ENCODE results near the gene COX7B2.

The COX7B2 gene

GRCh38 chr4:46839128-46839527 lies 69.9 kb downstream of the COX7B2 start:
- Mint-ChIP-seq H3K36me3 (no peaks in the 10 kb centered on the region), H3K4me3 (no peak overlapping the region), H3K9me3 (no peaks in the 10 kb centered on the region), H3K27ac (no peak overlapping the region), H3K4me1 (no peaks in the 10 kb centered on the region), H3K27me3 (no peaks in the 10 kb centered on the region)
- no peak for ATAC-seq

- no peak overlapping the region for H3K27ac Mint-ChIP-seq
- H3K4me3 Mint-ChIP-seq: no peak overlapping the region
- no peaks in the 10 kb centered on the region for H3K9me3 Mint-ChIP-seq
- H3K36me3 Mint-ChIP-seq: no peaks in the 10 kb centered on the region
- no peak for ATAC-seq
- H3K4me1 Mint-ChIP-seq: no peaks in the 10 kb centered on the region
- no peaks in the 10 kb centered on the region for H3K27me3 Mint-ChIP-seq
These were observed 71.4 kb downstream of the COX7B2 start for GRCh38 chr4:46837639-46838038.

- H3K9me3 Mint-ChIP-seq: no peaks in the 10 kb centered on the region
- no peak overlapping the region for H3K27ac Mint-ChIP-seq
These were observed 72.5 kb downstream of the COX7B2 start for GRCh38 chr4:46836584-46836983.

DNA sequence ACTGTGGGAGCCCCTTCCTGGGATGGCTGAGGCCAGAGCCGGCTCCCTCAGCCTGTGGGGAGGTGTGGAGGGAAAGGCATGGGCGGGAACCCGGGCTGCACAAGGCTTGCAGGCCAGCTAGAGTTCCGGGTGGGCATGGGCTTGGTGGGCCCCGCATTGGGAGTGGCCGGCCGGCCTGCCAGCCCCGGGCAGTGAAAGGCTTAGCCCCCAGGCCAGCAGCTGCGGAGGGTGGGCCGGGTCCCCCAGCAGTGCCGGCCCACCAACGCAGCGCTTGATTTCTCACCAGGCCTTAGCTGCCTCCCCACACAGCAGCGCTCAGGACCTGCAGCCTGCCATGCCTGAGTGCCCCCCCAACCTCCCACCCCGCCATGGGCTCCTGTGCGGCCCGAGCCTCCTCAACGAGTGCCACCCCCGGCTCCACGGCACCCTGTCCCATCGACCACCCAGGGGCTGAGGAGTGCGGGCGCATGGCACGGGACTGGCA lies 78.0 kb downstream of the COX7B2 start:
- ATAC-seq: no peak
- Mint-ChIP-seq H3K27me3 (no peaks in the 10 kb centered on the region), H3K27ac (no peak overlapping the region), H3K9me3 (no peaks in the 10 kb centered on the region), H3K4me1 (no peaks in the 10 kb centered on the region), H3K4me3 (no peak overlapping the region), H3K36me3 (no peaks in the 10 kb centered on the region)

More at GRCh38 chr4:46836584-46836983, 72.5 kb downstream of the COX7B2 start:
- no peak for ATAC-seq
- Mint-ChIP-seq H3K27me3 (no peaks in the 10 kb centered on the region), H3K4me3 (no peak overlapping the region), H3K4me1 (no peaks in the 10 kb centered on the region), H3K36me3 (no peaks in the 10 kb centered on the region)

DNA sequence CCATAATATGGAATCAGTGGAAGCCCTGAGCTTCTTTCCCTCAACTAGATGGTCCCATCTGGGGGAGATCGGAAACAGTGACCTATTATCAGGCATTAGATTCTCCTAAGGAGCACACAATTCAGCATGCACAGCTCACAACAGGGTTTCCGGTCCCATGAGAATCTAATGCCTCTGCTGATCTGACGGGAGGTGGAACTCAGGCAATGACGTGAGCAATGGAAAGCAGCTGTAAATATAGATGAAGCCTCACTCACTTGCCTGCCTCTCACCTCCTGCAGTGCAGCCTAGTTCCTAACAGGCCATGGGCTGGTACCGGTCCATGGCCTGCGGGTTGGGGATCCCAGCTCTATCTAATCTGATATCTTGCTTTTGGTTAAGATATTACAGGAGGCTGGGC lies 88.9 kb downstream of the COX7B2 start:
- H3K9me3 Mint-ChIP-seq: peaks cover 5% of the 10 kb centered on the region
- no peak for ATAC-seq
- no peak overlapping the region for H3K27ac Mint-ChIP-seq

DNA sequence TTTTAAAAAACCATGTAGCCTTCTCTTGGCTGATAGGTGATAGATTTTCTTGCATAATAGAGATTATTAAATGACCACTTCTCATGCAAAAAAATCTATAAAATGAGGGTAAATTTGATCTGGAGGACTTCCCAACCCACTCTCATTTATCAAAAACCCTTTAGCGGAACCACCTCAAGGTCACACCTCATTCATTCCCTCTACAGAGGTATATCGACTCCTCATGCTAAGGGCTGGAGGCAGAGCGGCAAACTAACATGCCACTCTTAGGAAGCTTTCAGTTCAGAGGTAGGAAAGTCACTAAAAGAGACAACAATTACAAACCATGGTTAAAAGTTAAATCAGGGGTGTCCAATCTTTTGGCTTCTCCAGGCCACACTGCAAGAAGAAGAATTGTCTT lies 90.0 kb downstream of the COX7B2 start:
- ATAC-seq: no peak
- H3K4me1 Mint-ChIP-seq: no peaks in the 10 kb centered on the region
- no peaks in the 10 kb centered on the region for H3K36me3 Mint-ChIP-seq
- H3K27me3 Mint-ChIP-seq: no peaks in the 10 kb centered on the region
- no peak overlapping the region for H3K27ac Mint-ChIP-seq
- H3K4me3 Mint-ChIP-seq: no peak overlapping the region
- H3K9me3 Mint-ChIP-seq: no peaks in the 10 kb centered on the region

More for the DNA sequence above, 88.9 kb downstream of the COX7B2 start:
- H3K36me3 Mint-ChIP-seq: no peaks in the 10 kb centered on the region
- no peaks in the 10 kb centered on the region for H3K4me1 Mint-ChIP-seq
- H3K4me3 Mint-ChIP-seq: no peak overlapping the region
- no peaks in the 10 kb centered on the region for H3K27me3 Mint-ChIP-seq

DNA sequence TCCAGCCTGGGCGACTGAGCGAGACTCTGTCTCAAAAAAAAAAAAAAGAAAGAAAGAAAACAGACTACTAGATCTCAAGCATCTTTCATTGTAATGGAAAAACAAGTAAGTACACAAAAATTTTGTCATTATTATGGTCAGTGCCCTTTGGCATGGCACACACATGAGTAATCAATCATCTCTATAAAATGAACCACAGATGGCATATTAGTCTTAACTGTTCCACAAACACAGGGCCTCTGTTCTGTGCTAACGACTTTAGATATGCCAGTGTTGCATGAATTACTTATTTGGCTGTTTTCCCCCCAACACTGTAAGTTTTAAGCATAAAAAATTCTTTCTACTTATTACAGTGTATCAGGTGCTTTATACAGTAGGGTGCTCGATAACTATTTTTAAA lies 90.4 kb downstream of the COX7B2 start:
- H3K36me3 Mint-ChIP-seq: no peaks in the 10 kb centered on the region
- no peak overlapping the region for H3K27ac Mint-ChIP-seq
- no peaks in the 10 kb centered on the region for H3K4me1 Mint-ChIP-seq
- H3K9me3 Mint-ChIP-seq: no peaks in the 10 kb centered on the region
- no peak for ATAC-seq
- H3K27me3 Mint-ChIP-seq: no peaks in the 10 kb centered on the region
- H3K4me3 Mint-ChIP-seq: no peak overlapping the region

GRCh38 chr4:46817806-46818205 lies 91.2 kb downstream of the COX7B2 start:
- H3K27me3 Mint-ChIP-seq: no peaks in the 10 kb centered on the region
- no peaks in the 10 kb centered on the region for H3K36me3 Mint-ChIP-seq
- no peaks in the 10 kb centered on the region for H3K9me3 Mint-ChIP-seq
- ATAC-seq: no peak
- no peak overlapping the region for H3K4me3 Mint-ChIP-seq
- H3K27ac Mint-ChIP-seq: no peak overlapping the region
- no peaks in the 10 kb centered on the region for H3K4me1 Mint-ChIP-seq

- Mint-ChIP-seq H3K9me3 (peaks cover 2% of the 10 kb centered on the region), H3K36me3 (no peaks in the 10 kb centered on the region), H3K4me1 (no peaks in the 10 kb centered on the region), H3K27me3 (no peaks in the 10 kb centered on the region), H3K4me3 (no peak overlapping the region), H3K27ac (no peak overlapping the region)
- peak; percentile 16 for ATAC-seq
These were observed 104.1 kb downstream of the COX7B2 start for GRCh38 chr4:46804781-46805413.

- H3K9me3 Mint-ChIP-seq: peaks cover 4% of the 10 kb centered on the region
- H3K36me3 Mint-ChIP-seq: no peaks in the 10 kb centered on the region
- no peak overlapping the region for H3K27ac Mint-ChIP-seq
- H3K27me3 Mint-ChIP-seq: no peaks in the 10 kb centered on the region
- no peak overlapping the region for H3K4me3 Mint-ChIP-seq
- no peak for ATAC-seq
- H3K4me1 Mint-ChIP-seq: no peaks in the 10 kb centered on the region
These were observed 116.0 kb downstream of the COX7B2 start for GRCh38 chr4:46793036-46793435.

DNA sequence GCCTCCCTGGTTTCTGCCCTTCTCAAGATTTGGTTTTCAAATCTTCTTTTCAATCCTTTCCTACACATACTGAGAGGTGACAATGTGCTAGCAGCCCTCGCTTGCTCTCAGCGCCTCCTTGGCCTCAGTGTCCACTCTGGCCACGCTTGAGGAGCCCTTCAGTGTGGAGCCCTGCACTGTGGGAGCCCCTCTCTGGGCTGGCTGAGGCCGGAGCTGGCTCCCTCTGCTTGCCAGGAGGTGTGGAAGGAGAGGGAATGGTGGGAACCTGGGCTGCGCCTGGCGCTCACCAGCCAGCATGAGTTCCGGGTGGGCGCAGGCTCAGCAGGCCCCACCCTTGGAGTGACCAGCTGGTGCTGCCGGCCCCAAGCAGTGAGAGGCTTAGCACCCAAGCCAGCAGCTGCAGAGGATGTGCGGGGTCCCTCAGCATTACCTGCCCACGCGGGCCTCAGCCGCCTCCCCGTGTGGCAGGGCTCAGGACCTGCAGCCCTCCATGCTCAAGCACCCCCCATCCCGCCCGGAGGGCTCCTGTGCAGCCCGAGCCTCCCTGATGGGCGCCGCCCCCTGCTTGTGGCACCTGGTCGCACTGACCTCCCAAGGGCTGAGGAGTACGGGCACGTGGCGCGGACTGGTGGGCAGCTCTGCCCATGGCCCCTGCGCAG lies 127.5 kb downstream of the COX7B2 start:
- Mint-ChIP-seq H3K9me3 (no peaks in the 10 kb centered on the region), H3K27ac (no peak overlapping the region), H3K4me3 (no peak overlapping the region), H3K4me1 (no peaks in the 10 kb centered on the region), H3K36me3 (no peaks in the 10 kb centered on the region), H3K27me3 (no peaks in the 10 kb centered on the region)
- peak; percentile 36 for ATAC-seq

- no peak overlapping the region for H3K4me3 Mint-ChIP-seq
- peak; percentile 20 for ATAC-seq
- H3K4me1 Mint-ChIP-seq: no peaks in the 10 kb centered on the region
- peaks cover 3% of the 10 kb centered on the region for H3K9me3 Mint-ChIP-seq
- H3K27me3 Mint-ChIP-seq: no peaks in the 10 kb centered on the region
- H3K36me3 Mint-ChIP-seq: no peaks in the 10 kb centered on the region
- H3K27ac Mint-ChIP-seq: no peak overlapping the region
These were observed 143.6 kb downstream of the COX7B2 start for GRCh38 chr4:46765465-46765864.

DNA sequence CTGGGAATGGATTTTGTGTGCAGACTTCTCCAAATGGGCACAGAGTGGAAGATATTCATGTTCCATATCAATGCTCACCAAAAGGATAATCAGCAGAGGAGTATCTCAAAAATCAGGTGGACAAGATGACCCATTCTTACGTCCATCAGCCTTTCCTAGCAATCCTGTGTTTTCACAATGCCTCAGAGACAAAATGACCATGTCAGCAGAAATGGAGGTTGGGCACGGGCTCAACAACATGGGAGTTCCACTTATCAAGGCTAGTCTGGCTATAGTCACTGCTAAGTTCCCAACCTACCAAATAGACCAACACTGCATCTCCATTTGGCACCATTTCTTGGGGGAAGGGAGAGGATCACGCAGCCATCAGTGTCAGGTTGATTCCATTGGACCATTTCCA lies 179.0 kb downstream of the COX7B2 start:
- H3K9me3 Mint-ChIP-seq: peaks cover 2% of the 10 kb centered on the region
- ATAC-seq: no peak
- no peak overlapping the region for H3K27ac Mint-ChIP-seq
- H3K4me1 Mint-ChIP-seq: no peaks in the 10 kb centered on the region
- H3K36me3 Mint-ChIP-seq: no peaks in the 10 kb centered on the region
- no peaks in the 10 kb centered on the region for H3K27me3 Mint-ChIP-seq
- no peak overlapping the region for H3K4me3 Mint-ChIP-seq

GRCh38 chr4:46720055-46720454 lies 189.0 kb downstream of the COX7B2 start:
- no peaks in the 10 kb centered on the region for H3K36me3 Mint-ChIP-seq
- no peak overlapping the region for H3K27ac Mint-ChIP-seq
- no peaks in the 10 kb centered on the region for H3K4me1 Mint-ChIP-seq
- H3K27me3 Mint-ChIP-seq: no peaks in the 10 kb centered on the region
- H3K9me3 Mint-ChIP-seq: peaks cover 2% of the 10 kb centered on the region
- no peak for ATAC-seq
- no peak overlapping the region for H3K4me3 Mint-ChIP-seq

DNA sequence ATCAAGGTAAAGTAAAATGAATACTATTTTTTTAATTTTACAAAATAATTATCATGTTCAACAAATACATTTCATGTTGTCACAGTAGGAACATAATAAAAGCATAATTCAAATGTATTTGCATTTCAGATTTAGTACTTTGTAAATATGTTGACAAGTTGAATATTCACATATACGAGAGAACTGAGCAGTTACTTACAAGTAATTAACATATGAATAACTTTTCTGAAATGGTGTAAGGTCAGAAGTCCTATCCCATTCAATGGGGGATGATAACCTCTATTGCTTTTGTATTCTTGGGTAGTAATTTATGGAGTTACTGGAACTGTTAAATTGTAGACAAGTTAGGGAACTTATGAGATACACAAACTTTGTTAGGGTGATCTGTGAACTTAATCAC lies 191.1 kb downstream of the COX7B2 start:
- H3K4me1 Mint-ChIP-seq: no peaks in the 10 kb centered on the region
- H3K4me3 Mint-ChIP-seq: no peak overlapping the region
- no peaks in the 10 kb centered on the region for H3K36me3 Mint-ChIP-seq
- no peaks in the 10 kb centered on the region for H3K27me3 Mint-ChIP-seq
- H3K27ac Mint-ChIP-seq: no peak overlapping the region
- no peak for ATAC-seq
- peaks cover 4% of the 10 kb centered on the region for H3K9me3 Mint-ChIP-seq

GRCh38 chr4:46715468-46715867 lies 193.6 kb downstream of the COX7B2 start:
- H3K27me3 Mint-ChIP-seq: no peaks in the 10 kb centered on the region
- no peak for ATAC-seq
- H3K27ac Mint-ChIP-seq: no peak overlapping the region
- no peaks in the 10 kb centered on the region for H3K36me3 Mint-ChIP-seq
- H3K9me3 Mint-ChIP-seq: peaks cover 2% of the 10 kb centered on the region
- H3K4me3 Mint-ChIP-seq: no peak overlapping the region
- H3K4me1 Mint-ChIP-seq: no peaks in the 10 kb centered on the region
